B cell (primary cell): ENCODE results near the gene ADGRB2. TPM values are rescaled to one million over a fixed set of nuclear protein-coding genes. Genes with fewer than 3 reads are reported as not detected.

Experiments used
- ATAC-seq: fragments of 200-7000 bp; cut with Tn5 transposase; one replicate; pipeline ENCODE4 v1.10.0; 2021; ENCODE audit warnings: low read depth, mild to moderate bottlenecking, moderate number of reproducible peaks, moderate library complexity
- CTCF ChIA-PET: fragments of 350-600 bp; sonication (Branson Sonifier 250); formaldehyde crosslinking; loops from one replicate; lab custom pipeline; 2021; ENCODE audit warnings: antibody characterized with exemption, inconsistent platforms; lab: Charles Lee
- POLR2A ChIA-PET: fragments of 350-600 bp; sonication (Branson Sonifier 250); formaldehyde crosslinking; loops from one replicate; lab custom pipeline; 2021; ENCODE audit warnings: antibody characterized with exemption; lab: Charles Lee
- DNase-seq: peaks from one replicate; pipeline ENCODE4 v3.0.0; 2013
- H2AFZ ChIP-seq: 2 replicates; pipeline ENCODE4 v1.6.1; 2012; ENCODE audit warnings: mild to moderate bottlenecking, low read depth, low read length; ENCODE audit not compliant: insufficient read depth, poor library complexity, severe bottlenecking
- H3K27ac ChIP-seq, 2 donors: 1 replicate in 1 of 2; 2 replicates in 1 of 2; pipeline ENCODE4 v1.5.1; 2012 to 2013; ENCODE audit warnings: low read length in 2 of 2, mild to moderate bottlenecking in 2 of 2, moderate library complexity in 1 of 2
- H3K27me3 ChIP-seq, 4 experiments: fragments of 200-600 bp in 1 of 4; sonication (generic) in 1 of 4; replicated peaks in 1 of 4; 1 replicate in 2 of 4; 2 replicates in 2 of 4; pipeline versions ENCODE4 v1.6.1 to v1.7.0; 2013 to 2016; ENCODE audit warnings: low read length in 3 of 4, mild to moderate bottlenecking in 2 of 4, mixed read lengths in 1 of 4, moderate library complexity in 1 of 4; ENCODE audit not compliant: insufficient read depth in 4 of 4, control insufficient read depth in 3 of 4; ENCODE audit errors: control extremely low read depth in 1 of 4
- H3K36me3 ChIP-seq, 2 experiments: replicated peaks in 1 of 2; 1 replicate in 1 of 2; 2 replicates in 1 of 2; pipeline versions ENCODE4 v1.6.1 to v1.7.1; 2013; ENCODE audit warnings: low read length in 1 of 2; ENCODE audit not compliant: insufficient read depth in 2 of 2, control insufficient read depth in 1 of 2; ENCODE audit errors: control extremely low read depth in 1 of 2, extremely low read depth in 1 of 2
- H3K4me1 ChIP-seq, 2 donors: fragments of 200-600 bp in 1 of 2; sonication (generic) in 1 of 2; 1 replicate in 1 of 2; 2 replicates in 1 of 2; pipeline versions ENCODE4 v1.5.1 to v1.6.1; 2013 to 2017; ENCODE audit warnings: low read length in 2 of 2; ENCODE audit not compliant: control insufficient read depth in 2 of 2, insufficient read depth in 2 of 2
- H3K4me2 ChIP-seq: replicated peaks from 2 replicates; pipeline ENCODE3; 2012; ENCODE audit warnings: mild to moderate bottlenecking, low read depth, low read length; ENCODE audit not compliant: poor library complexity, severe bottlenecking
- H3K4me3 ChIP-seq, 5 experiments: fragments of 200-600 bp in 1 of 5; sonication (generic) in 1 of 5; 1 replicate in 3 of 5; 2 replicates in 2 of 5; pipeline versions ENCODE4 v1.5.1 to v1.7.0; 2011 to 2016; ENCODE audit warnings: low read length in 4 of 5, mild to moderate bottlenecking in 4 of 5, low read depth in 2 of 5, control low read depth in 1 of 5, moderate library complexity in 1 of 5; ENCODE audit not compliant: insufficient read depth in 1 of 5; ENCODE audit errors: control extremely low read depth in 1 of 5, extremely low read depth in 1 of 5
- H3K79me2 ChIP-seq: fragments of 200-600 bp; sonication (generic); one replicate; pipeline ENCODE4 v1.6.0; 2016; ENCODE audit warnings: low read length; ENCODE audit not compliant: control insufficient read depth, insufficient read depth
- H3K9ac ChIP-seq: fragments of 200-600 bp; sonication (generic); 2 replicates; pipeline ENCODE4 v1.6.1; 2017; ENCODE audit warnings: mild to moderate bottlenecking, low read length, moderate library complexity
- H3K9me3 ChIP-seq, 3 donors: one replicate each; pipeline versions ENCODE4 v1.6.1 to v1.7.1; 2013; ENCODE audit warnings: low read length in 2 of 3; ENCODE audit not compliant: control insufficient read depth in 2 of 3, insufficient read depth in 1 of 3; ENCODE audit errors: control extremely low read depth in 1 of 3
- H4K20me1 ChIP-seq: 2 replicates; pipeline ENCODE4 v1.6.0; 2012; ENCODE audit warnings: mild to moderate bottlenecking, low read length; ENCODE audit not compliant: insufficient read depth, control insufficient read depth, poor library complexity, severe bottlenecking
- H3K27ac Mint-ChIP-seq: one replicate; pipeline ENCODE4 v1.8.0; 2021; ENCODE audit warnings: mixed read lengths
- H3K27me3 Mint-ChIP-seq: one replicate; pipeline ENCODE4 v1.8.0; 2021; ENCODE audit warnings: mixed read lengths
- H3K4me1 Mint-ChIP-seq: one replicate; pipeline ENCODE4 v1.8.0; 2021; ENCODE audit warnings: mixed read lengths
- H3K4me3 Mint-ChIP-seq: one replicate; pipeline ENCODE4 v1.8.0; 2021; ENCODE audit warnings: mixed read lengths
- H3K9me3 Mint-ChIP-seq: one replicate; pipeline ENCODE4 v1.8.0; 2022; ENCODE audit warnings: mixed read lengths; ENCODE audit not compliant: insufficient read depth
- CTCF ChIP-seq: fragments of 200-600 bp; IDR thresholded peaks from one replicate; pipeline ENCODE4 v1.8.0; 2022; ENCODE audit warnings: antibody characterized with exemption, mild to moderate bottlenecking
- EZH2 ChIP-seq: IDR thresholded peaks from 2 replicates; pipeline ENCODE4 v1.6.1; 2012; ENCODE audit warnings: borderline replicate concordance, low read depth, mild to moderate bottlenecking, moderate library complexity, low read length; ENCODE audit not compliant: insufficient read depth, poor library complexity, severe bottlenecking
- WGBS: methylation state at CpG from one replicate; pipeline ENCODE4 v1.1.5; 2013; ENCODE audit warnings: missing lambda C conversion rate; ENCODE audit not compliant: insufficient coverage; 5-methylcytosine and 5-hydroxymethylcytosine counted together
- intact Hi-C: fragments of 100-400 bp; cut with micrococcal nuclease; formaldehyde crosslinking; loops from one replicate; pipeline ENCODE4 v1.10.0; 2022
- polyA plus RNA-seq: library from polyadenylated mRNA; depleted of rRNA; stranded (reverse); fragments of >200 nt; gene quantifications from 2 replicates; pipeline ENCODE4 v1.2.3, GENCODE V29; 2012
- total RNA-seq, 2 donors: library from RNA; stranded (reverse); fragments of 120-200 nt in 1 of 2; gene quantifications; 1 replicate in 1 of 2; 2 replicates in 1 of 2; pipeline versions ENCODE4 v1.2.3 to v1.2.4, GENCODE V29; 2013 to 2022

The ADGRB2 gene
- total and polyA plus RNA-seq, 2 donors (not counting 1 experiment from before 2014, with no cell fraction given), result 1.9 to 2.7 TPM

GRCh38 chr1:31745096-31745945 is 18.8 kb downstream of the ADGRB2 start:
- WGBS, result 54% methylated on average over 4 of the region's 4 CpGs
- no peaks in the 10 kb centered on the region for H3K36me3 ChIP-seq
- H3K9me3 ChIP-seq, result peaks cover 0 to 2% (median 0%) of the 10 kb centered on the region in 3 donors
- DNase-seq (peak; percentile 39), ATAC-seq (peak; percentile 34)
- Mint-ChIP-seq H3K4me1 (peaks cover 45% of the 10 kb centered on the region), H3K4me3 (no peak overlapping the region), H3K9me3 (no peaks in the 10 kb centered on the region), H3K27me3 (peaks cover 3% of the 10 kb centered on the region), H3K27ac (peak overlapping the region; percentile 87)
- no peaks in the 10 kb centered on the region for H4K20me1 ChIP-seq
- CTCF ChIA-PET, result interaction anchor here (0.6 to 2.1 kb wide), 7 partner anchors 18 to 218 kb away, joined by 3 to 15 read pairs (median 4); no protein-coding TSS in a partner anchor
- no peak overlapping the region for H2AFZ ChIP-seq
- peak overlapping the region; percentile 28 to 29 for H3K27ac ChIP-seq
- H3K79me2 ChIP-seq, result no peaks in the 10 kb centered on the region
- TF ChIP-seq CTCF (peak; percentile 44), EZH2 (no peak)
- H3K4me1 ChIP-seq, result peaks cover 23 to 36% of the 10 kb centered on the region in 2 donors
- peaks cover 0 to 8% (median 2%) of the 10 kb centered on the region in 4 experiments for H3K27me3 ChIP-seq
- POLR2A ChIA-PET, result interaction anchor here (0.6 kb wide), 1 partner anchor 363 kb away, joined by 6 read pairs; the partner anchor contains the start of gene KPNA6
- H3K4me3 ChIP-seq, result no peak overlapping the region
- H3K4me2 ChIP-seq, result peak overlapping the region; percentile 65
- H3K9ac ChIP-seq, result peak overlapping the region; percentile 19
- intact Hi-C loops, result loop anchor here (2.0 kb wide), 1 partner anchor 15 kb away; no protein-coding TSS in a partner anchor
